DND-41 (cell line): Measurements from ENCODE around the gene WNK1.

ENCODE experiments used
- ATAC-seq: fragments of 200-7000 bp; cut with Tn5 transposase; 3 replicates; pipeline ENCODE4 v1.9.1; 2021; ENCODE audit warnings: low read depth; ENCODE audit not compliant: insufficient read depth
- DNase-seq: peaks from one replicate; pipeline ENCODE4 v3.0.0-alpha.2; 2020
- H2AFZ ChIP-seq: 2 replicates; pipeline ENCODE4 v1.6.0; 2012; ENCODE audit warnings: low read depth, low read length
- H3K27ac ChIP-seq: 2 replicates; pipeline ENCODE4 v1.5.1; 2012; ENCODE audit warnings: low read length, inconsistent platforms
- H3K27me3 ChIP-seq: fragments of 200-600 bp; sonication (generic); 2 replicates; pipeline ENCODE4 v1.6.0; 2012; ENCODE audit warnings: low read length, mild to moderate bottlenecking, inconsistent platforms; ENCODE audit not compliant: insufficient read depth, poor library complexity
- H3K36me3 ChIP-seq: 2 replicates; pipeline ENCODE4 v1.5.1; 2012; ENCODE audit warnings: low read length, inconsistent platforms; ENCODE audit not compliant: insufficient read depth
- H3K4me1 ChIP-seq: 2 replicates; pipeline ENCODE4 v1.5.1; 2012; ENCODE audit warnings: mild to moderate bottlenecking, low read length; ENCODE audit not compliant: insufficient read depth
- H3K4me2 ChIP-seq: 2 replicates; pipeline ENCODE4 v1.6.0; 2012; ENCODE audit warnings: mild to moderate bottlenecking, moderate library complexity, low read length, inconsistent platforms; ENCODE audit not compliant: insufficient read depth
- H3K4me3 ChIP-seq, 2 experiments: fragments of 200-600 bp in 1 of 2; shearing (Covaris generic) in 1 of 2; 2 replicates each; pipeline ENCODE4 v1.5.1; 2012 to 2016; ENCODE audit warnings: inconsistent platforms in 2 of 2, low read length in 2 of 2, mild to moderate bottlenecking in 2 of 2, low read depth in 1 of 2, moderate library complexity in 1 of 2
- H3K79me2 ChIP-seq: 2 replicates; pipeline ENCODE4 v1.6.0; 2012; ENCODE audit warnings: low read length, inconsistent platforms; ENCODE audit not compliant: insufficient read depth
- H3K9ac ChIP-seq: 2 replicates; pipeline ENCODE4 v1.6.0; 2012; ENCODE audit warnings: low read depth, mild to moderate bottlenecking, inconsistent platforms, low read length, moderate library complexity
- H3K9me3 ChIP-seq: 2 replicates; pipeline ENCODE4 v1.5.1; 2012; ENCODE audit warnings: low read length, moderate library complexity, mild to moderate bottlenecking, inconsistent platforms; ENCODE audit not compliant: insufficient read depth, severe bottlenecking
- H4K20me1 ChIP-seq: 2 replicates; pipeline ENCODE4 v1.6.0; 2012; ENCODE audit warnings: low read length; ENCODE audit not compliant: insufficient read depth
- CTCF ChIP-seq: IDR thresholded peaks from 2 replicates; pipeline ENCODE4 v1.5.1; 2012; ENCODE audit warnings: borderline replicate concordance, low read length, moderate library complexity, mild to moderate bottlenecking; ENCODE audit not compliant: poor library complexity, severe bottlenecking; ENCODE audit errors: extremely low read depth
- EZH2 ChIP-seq: IDR thresholded peaks from 3 replicates; pipeline ENCODE4 v1.6.1; 2012; ENCODE audit warnings: borderline replicate concordance, low read depth, mild to moderate bottlenecking, moderate library complexity, low read length, inconsistent platforms; ENCODE audit not compliant: severe bottlenecking

WNK1 gene

DNA sequence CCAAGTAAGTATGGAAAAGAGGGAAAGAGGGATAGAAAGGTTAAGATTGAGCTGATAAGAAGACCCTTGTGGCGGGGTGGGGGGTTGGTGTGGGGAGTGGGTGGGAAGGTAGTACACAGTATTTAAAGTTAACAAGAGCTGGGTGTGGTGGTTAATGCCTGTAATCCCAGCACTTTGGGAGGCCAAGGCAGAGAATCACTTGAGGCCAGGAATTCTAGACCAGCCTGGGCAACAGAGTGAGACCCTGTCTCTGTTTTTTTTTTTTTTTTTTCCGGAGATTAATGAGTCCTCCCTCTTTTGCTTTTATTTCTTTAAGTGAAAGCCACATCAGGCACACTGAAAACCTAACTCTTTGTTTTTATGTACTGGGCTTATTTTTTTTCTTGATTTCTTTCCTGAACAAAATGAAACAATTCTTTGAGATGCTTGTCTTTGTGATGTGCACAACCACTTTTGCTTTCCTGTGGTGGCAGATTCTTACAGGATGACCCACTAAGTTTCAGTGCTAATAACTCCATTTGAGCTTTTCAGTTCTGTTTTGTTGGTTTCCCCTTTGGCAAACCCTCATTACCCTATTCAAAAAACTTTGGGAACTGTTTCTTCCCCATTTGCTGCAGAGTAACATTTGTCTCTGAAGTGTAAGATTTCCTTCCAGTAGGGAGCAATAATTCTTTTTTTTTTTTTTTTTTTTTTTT, 54.8 kb downstream of the WNK1 start:
- H3K36me3 ChIP-seq: no peaks in the 10 kb centered on the region
- H3K4me2 ChIP-seq: no peak overlapping the region
- peaks cover 14% of the 10 kb centered on the region for H3K4me1 ChIP-seq
- H2AFZ ChIP-seq: no peak overlapping the region
- H3K79me2 ChIP-seq: peaks cover 98% of the 10 kb centered on the region
- TF ChIP-seq EZH2: no peak
- no peak for TF ChIP-seq CTCF
- DNase-seq (no peak), ATAC-seq (peak; percentile 50; the same call in 2 of the 3 replicates)
- peak overlapping the region; percentile 22; the same call in 1 of the 2 replicates for H3K27ac ChIP-seq
- H4K20me1 ChIP-seq: peaks cover 65% of the 10 kb centered on the region; the same call in 1 of the 2 replicates
- no peak overlapping the region for H3K4me3 ChIP-seq
- H3K9me3 ChIP-seq: no peaks in the 10 kb centered on the region
- H3K9ac ChIP-seq: no peak overlapping the region
- no peaks in the 10 kb centered on the region for H3K27me3 ChIP-seq

DNA sequence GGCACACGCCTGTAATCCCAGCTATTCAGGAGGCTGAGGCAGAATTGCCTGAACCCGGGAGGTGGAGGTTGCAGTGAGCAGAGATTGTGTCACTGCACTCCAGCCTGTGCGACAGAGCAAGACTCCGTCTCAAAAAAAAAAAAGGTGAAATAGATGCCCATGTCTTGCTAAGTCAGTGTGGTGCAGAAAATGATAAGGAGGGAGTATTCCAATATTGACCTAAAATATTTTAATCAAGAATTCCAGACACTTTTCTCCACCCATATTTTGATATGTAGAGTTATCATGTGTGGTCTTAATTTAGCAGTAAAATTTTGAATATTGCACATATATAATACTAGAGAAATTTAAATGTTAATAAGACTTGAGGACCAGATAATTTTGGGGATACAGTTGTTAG, 57.7 kb downstream of the WNK1 start:
- peaks cover 67% of the 10 kb centered on the region for H4K20me1 ChIP-seq
- peaks cover 14% of the 10 kb centered on the region for H3K4me1 ChIP-seq
- DNase-seq (no peak), ATAC-seq (no peak)
- no peak overlapping the region for H3K4me3 ChIP-seq
- no peaks in the 10 kb centered on the region for H3K27me3 ChIP-seq
- peaks cover 97% of the 10 kb centered on the region for H3K79me2 ChIP-seq
- no peak for TF ChIP-seq CTCF
- TF ChIP-seq EZH2: no peak
- no peaks in the 10 kb centered on the region for H3K9me3 ChIP-seq
- peaks cover 18% of the 10 kb centered on the region for H3K36me3 ChIP-seq
- H3K4me2 ChIP-seq: no peak overlapping the region
- no peak overlapping the region for H3K27ac ChIP-seq
- H2AFZ ChIP-seq: no peak overlapping the region
- no peak overlapping the region for H3K9ac ChIP-seq

GRCh38 chr12:810671-811415, 58.5 kb downstream of the WNK1 start:
- Histone ChIP-seq H3K27me3 (no peaks in the 10 kb centered on the region), H3K4me1 (peaks cover 13% of the 10 kb centered on the region), H3K79me2 (peaks cover 97% of the 10 kb centered on the region), H2AFZ (no peak overlapping the region), H3K4me3 (no peak overlapping the region), H3K4me2 (no peak overlapping the region), H3K27ac (no peak overlapping the region), H3K9me3 (no peaks in the 10 kb centered on the region), H3K36me3 (peaks cover 25% of the 10 kb centered on the region), H3K9ac (no peak overlapping the region), H4K20me1 (peaks cover 67% of the 10 kb centered on the region)
- no peak for DNase-seq
- no peak for ATAC-seq
- TF ChIP-seq EZH2 (no peak), CTCF (no peak)
